H1 (cell line): ENCODE results near the gene PIM2. TPM values are rescaled to one million over a fixed set of nuclear protein-coding genes. Genes with fewer than 3 reads are reported as not detected.
A peak's percentile ranks its signal among the peaks of the same experiment; 100 is the strongest.

ENCODE experiments used
- CTCF ChIA-PET: fragments of 300-600 bp; sonication (Branson Sonifier 250); formaldehyde crosslinking; loops from one replicate; lab custom pipeline; 2021; ENCODE audit not compliant: partially characterized antibody; lab: Charles Lee
- POLR2A ChIA-PET: fragments of 300-600 bp; sonication (Branson Sonifier 250); formaldehyde crosslinking; loops from one replicate; lab custom pipeline; 2021; ENCODE audit warnings: inconsistent platforms; ENCODE audit not compliant: partially characterized antibody; lab: Charles Lee
- DNase-seq, 2 experiments: peaks; one replicate each; pipeline versions ENCODE4 v3.0.0 to v3.0.0-alpha.2; 2010 to 2022; ENCODE audit warnings: low spot score in 2 of 2, low read depth in 1 of 2, mixed read lengths in 1 of 2
- FAIRE-seq: peaks from 2 replicates; lab custom pipeline; 2011; peaks lifted over from hg19 to GRCh38; lab: Jason Lieb, UNC
- H2AFZ ChIP-seq: 2 replicates; pipeline ENCODE4 v1.8.1; 2012; ENCODE audit warnings: low read length, inconsistent platforms
- H2AK5ac ChIP-seq: 2 replicates; pipeline ENCODE4 v1.6.1; 2013; ENCODE audit warnings: low read depth, low read length
- H2BK120ac ChIP-seq: replicated peaks from 2 replicates; pipeline ENCODE3; 2013; ENCODE audit warnings: low read depth, low read length, inconsistent platforms
- H2BK12ac ChIP-seq: 2 replicates; pipeline ENCODE4 v1.6.1; 2013; ENCODE audit warnings: low read depth, low read length
- H2BK15ac ChIP-seq: 2 replicates; pipeline ENCODE4 v1.6.1; 2013; ENCODE audit warnings: low read length
- H2BK20ac ChIP-seq: 2 replicates; pipeline ENCODE4 v1.6.1; 2013; ENCODE audit warnings: low read length
- H2BK5ac ChIP-seq: 2 replicates; pipeline ENCODE4 v1.6.1; 2013; ENCODE audit warnings: low read depth, low read length
- H3K14ac ChIP-seq: 2 replicates; pipeline ENCODE4 v1.6.1; 2013; ENCODE audit warnings: inconsistent platforms; ENCODE audit not compliant: insufficient read length
- H3K18ac ChIP-seq: 2 replicates; pipeline ENCODE4 v1.6.1; 2013; ENCODE audit warnings: low read length; ENCODE audit errors: extremely low read depth
- H3K23ac ChIP-seq: 2 replicates; pipeline ENCODE4 v1.6.1; 2013; ENCODE audit warnings: inconsistent platforms; ENCODE audit not compliant: insufficient read length
- H3K23me2 ChIP-seq: 2 replicates; pipeline ENCODE4 v1.6.1; 2013; ENCODE audit warnings: low read depth, low read length
- H3K27ac ChIP-seq: 2 replicates; pipeline ENCODE4 v1.6.1; 2011; ENCODE audit warnings: low read depth, low read length, inconsistent platforms
- H3K27me3 ChIP-seq, 4 experiments: replicated peaks in 1 of 4; 1 replicate in 1 of 4; 2 replicates in 3 of 4; pipeline versions ENCODE4 v1.6.1 to v1.8.1; 2011 to 2013; ENCODE audit warnings: low read length in 3 of 4, mild to moderate bottlenecking in 3 of 4, inconsistent platforms in 2 of 4, mixed read lengths in 2 of 4, moderate library complexity in 1 of 4; ENCODE audit not compliant: control insufficient read depth in 3 of 4, insufficient read depth in 3 of 4; ENCODE audit errors: extremely low read depth in 1 of 4
- H3K36me3 ChIP-seq, 4 experiments: 2 replicates each; pipeline versions ENCODE4 v1.6.1 to v1.8.1; 2011 to 2013; ENCODE audit warnings: mild to moderate bottlenecking in 4 of 4, low read length in 3 of 4, moderate library complexity in 2 of 4, control low read depth in 1 of 4, inconsistent platforms in 1 of 4; ENCODE audit not compliant: insufficient read depth in 4 of 4, control insufficient read depth in 2 of 4
- H3K4ac ChIP-seq: replicated peaks from 2 replicates; pipeline ENCODE3; 2013; ENCODE audit warnings: low read length, low read depth, mixed read lengths, inconsistent platforms; ENCODE audit not compliant: insufficient read length
- H3K4me1 ChIP-seq, 4 experiments: replicated peaks in 1 of 4; 1 replicate in 1 of 4; 2 replicates in 3 of 4; pipeline versions ENCODE4 v1.6.1 to v1.8.1; 2011 to 2013; ENCODE audit warnings: low read length in 3 of 4, inconsistent platforms in 2 of 4, mixed read lengths in 1 of 4; ENCODE audit not compliant: insufficient read depth in 4 of 4, control insufficient read depth in 3 of 4
- H3K4me2 ChIP-seq, 2 experiments: 2 replicates each; pipeline versions ENCODE4 v1.6.1 to v1.8.1; 2011 to 2013; ENCODE audit warnings: low read depth in 2 of 2, low read length in 2 of 2, control low read depth in 1 of 2, inconsistent platforms in 1 of 2, mild to moderate bottlenecking in 1 of 2; ENCODE audit not compliant: insufficient read depth in 1 of 2
- H3K4me3 ChIP-seq, 4 experiments: fragments of 200-600, 300-600 bp in 1 of 4; sonication (generic), shearing (Covaris generic), sonication (Bioruptor Twin) in 1 of 4; 2 replicates each; pipeline versions ENCODE4 v1.5.1 to v1.8.1; 2011 to 2016; ENCODE audit warnings: low read length in 4 of 4, low read depth in 3 of 4, control low read depth in 2 of 4, inconsistent platforms in 2 of 4, mild to moderate bottlenecking in 2 of 4, mixed read lengths in 1 of 4, moderate library complexity in 1 of 4; ENCODE audit not compliant: insufficient read depth in 2 of 4; ENCODE audit errors: extremely low read depth in 1 of 4
- H3K56ac ChIP-seq: replicated peaks from 2 replicates; pipeline ENCODE3; 2013; ENCODE audit warnings: low read depth, mild to moderate bottlenecking, mixed read lengths, low read length, inconsistent platforms; ENCODE audit not compliant: insufficient read length
- H3K79me1 ChIP-seq: 2 replicates; pipeline ENCODE4 v1.6.1; 2013; ENCODE audit warnings: low read depth, low read length, control low read depth
- H3K79me2 ChIP-seq, 2 experiments: 2 replicates each; pipeline versions ENCODE4 v1.6.1 to v1.8.1; 2012 to 2013; ENCODE audit warnings: low read length in 2 of 2, mild to moderate bottlenecking in 2 of 2, inconsistent platforms in 1 of 2; ENCODE audit not compliant: insufficient read depth in 2 of 2, control insufficient read depth in 1 of 2
- H3K9ac ChIP-seq, 4 experiments: replicated peaks in 1 of 4; 1 replicate in 1 of 4; 2 replicates in 3 of 4; pipeline versions ENCODE4 v1.6.1 to v1.8.1; 2011 to 2013; ENCODE audit warnings: low read depth in 3 of 4, low read length in 3 of 4, control low read depth in 2 of 4, mild to moderate bottlenecking in 2 of 4, moderate library complexity in 2 of 4, inconsistent platforms in 1 of 4; ENCODE audit errors: extremely low read depth in 1 of 4
- H3K9me3 ChIP-seq, 2 experiments: 2 replicates each; pipeline versions ENCODE4 v1.6.1 to v1.8.1; 2012 to 2013; ENCODE audit warnings: mild to moderate bottlenecking in 2 of 2, moderate library complexity in 2 of 2, control low read depth in 1 of 2, inconsistent platforms in 1 of 2, low read depth in 1 of 2, low read length in 1 of 2, mixed read lengths in 1 of 2; ENCODE audit not compliant: insufficient read depth in 2 of 2
- H4K20me1 ChIP-seq, 2 experiments: replicated peaks in 1 of 2; 2 replicates each; pipeline versions ENCODE3 to v1.8.1; 2011 to 2013; ENCODE audit warnings: inconsistent platforms in 2 of 2, low read length in 2 of 2, mild to moderate bottlenecking in 1 of 2; ENCODE audit not compliant: insufficient read depth in 2 of 2, control insufficient read depth in 1 of 2
- H4K5ac ChIP-seq: 2 replicates; pipeline ENCODE4 v1.6.1; 2013; ENCODE audit warnings: low read length, low read depth, mixed read lengths, inconsistent platforms; ENCODE audit not compliant: insufficient read length
- H4K8ac ChIP-seq: 2 replicates; pipeline ENCODE4 v1.8.0; 2013; ENCODE audit warnings: mild to moderate bottlenecking, moderate library complexity, low read length, inconsistent platforms; ENCODE audit not compliant: insufficient read depth; ENCODE audit errors: extremely low read depth
- H4K91ac ChIP-seq: replicated peaks from 2 replicates; pipeline ENCODE3; 2013; ENCODE audit warnings: low read length, mixed read lengths, inconsistent platforms; ENCODE audit not compliant: insufficient read length
- BRCA1 ChIP-seq: IDR thresholded peaks from 2 replicates; pipeline ENCODE4 v1.6.1; 2012; ENCODE audit warnings: low read depth, low read length, improper control_type of control experiment
- CBX8 ChIP-seq: fragments of 300-800, 300-1000 bp; sonication (generic); IDR thresholded peaks from 2 replicates; pipeline ENCODE4 v1.7.1; 2016; ENCODE audit warnings: low read depth, low read length, borderline replicate concordance
- EGR1 ChIP-seq: IDR thresholded peaks from 2 replicates; pipeline ENCODE4 v1.6.1; 2011; ENCODE audit warnings: low read depth, low read length, borderline replicate concordance
- PHF8 ChIP-seq: fragments of 200-600 bp; sonication (generic); conservative IDR thresholded peaks from 2 replicates; pipeline ENCODE4 v1.7.1; 2012; ENCODE audit warnings: low read depth, mild to moderate bottlenecking, inconsistent platforms, low read length, moderate library complexity
- POLR2AphosphoS5 ChIP-seq: IDR thresholded peaks from 2 replicates; pipeline ENCODE4 v1.6.1; 2011; ENCODE audit warnings: low read depth, low read length
- SIRT6 ChIP-seq: IDR thresholded peaks from one replicate; pipeline ENCODE4 v1.7.1; 2012; ENCODE audit warnings: low read length, inconsistent platforms
- SP4 ChIP-seq: IDR thresholded peaks from 2 replicates; pipeline ENCODE4 v1.6.1; 2012; ENCODE audit warnings: low read length, inconsistent platforms
- TBP ChIP-seq: IDR thresholded peaks from 2 replicates; pipeline ENCODE4 v1.6.1; 2011; ENCODE audit warnings: low read depth, low read length, improper control_type of control experiment
- WGBS, 2 experiments: shearing (Covaris generic) in 1 of 2; methylation state at CpG; one replicate each; pipeline versions ENCODE4 v1.1.6 to v1.1.7; 2013 to 2015; ENCODE audit warnings: low lambda C conversion rate in 2 of 2, mixed read lengths in 2 of 2, inconsistent platforms in 1 of 2, low coverage in 1 of 2, missing lambda C conversion rate in 1 of 2; ENCODE audit not compliant: insufficient replicate concordance in 2 of 2, insufficient coverage in 1 of 2, insufficient read length in 1 of 2; ENCODE audit errors: extremely low coverage in 1 of 2, missing lambda C conversion rate in 1 of 2; 5-methylcytosine and 5-hydroxymethylcytosine counted together
- polyA plus RNA-seq, 7 experiments: library from polyadenylated mRNA; depleted of rRNA in 3 of 7; stranded (reverse) in 5 of 7; unstranded in 2 of 7; fragments of >200 nt in 5 of 7; fragments of 200-250 nt in 2 of 7; gene quantifications; 1 replicate in 5 of 7; 2 replicates in 1 of 7; 4 replicates in 1 of 7; pipeline versions ENCODE4 v1.2.1 to v1.2.3, GENCODE V29; 2011 to 2013; ENCODE audit warnings: missing spikeins in 2 of 7, mixed read lengths in 2 of 7
- total RNA-seq: library from RNA; stranded (reverse); fragmentation: NEBNext Ultra II Directional; extraction: Animal tissue kit (Norgen Biotek cat#: 25700); gene quantifications from 2 replicates; pipeline ENCODE4 v1.2.1, GENCODE V29; 2021
- TF ChIP-seq, protein P1 (sequence below), 3 experiments: IDR thresholded peaks; 1 replicate in 2 of 3; 2 replicates in 1 of 3; pipeline versions ENCODE4 v1.5.1 to v1.6.1; 2011; ENCODE audit warnings: low read length in 3 of 3, mild to moderate bottlenecking in 3 of 3, inconsistent platforms in 2 of 3, low read depth in 1 of 3, moderate library complexity in 1 of 3; ENCODE audit not compliant: insufficient read depth in 1 of 3; ENCODE audit errors: control extremely low read depth in 1 of 3

Gene PIM2
- total and polyA plus RNA-seq, 2 of the 8 experiments (the other 6 are each of a cell fraction or from before 2014, with no cell fraction given) = 180 to 203 TPM

DNA sequence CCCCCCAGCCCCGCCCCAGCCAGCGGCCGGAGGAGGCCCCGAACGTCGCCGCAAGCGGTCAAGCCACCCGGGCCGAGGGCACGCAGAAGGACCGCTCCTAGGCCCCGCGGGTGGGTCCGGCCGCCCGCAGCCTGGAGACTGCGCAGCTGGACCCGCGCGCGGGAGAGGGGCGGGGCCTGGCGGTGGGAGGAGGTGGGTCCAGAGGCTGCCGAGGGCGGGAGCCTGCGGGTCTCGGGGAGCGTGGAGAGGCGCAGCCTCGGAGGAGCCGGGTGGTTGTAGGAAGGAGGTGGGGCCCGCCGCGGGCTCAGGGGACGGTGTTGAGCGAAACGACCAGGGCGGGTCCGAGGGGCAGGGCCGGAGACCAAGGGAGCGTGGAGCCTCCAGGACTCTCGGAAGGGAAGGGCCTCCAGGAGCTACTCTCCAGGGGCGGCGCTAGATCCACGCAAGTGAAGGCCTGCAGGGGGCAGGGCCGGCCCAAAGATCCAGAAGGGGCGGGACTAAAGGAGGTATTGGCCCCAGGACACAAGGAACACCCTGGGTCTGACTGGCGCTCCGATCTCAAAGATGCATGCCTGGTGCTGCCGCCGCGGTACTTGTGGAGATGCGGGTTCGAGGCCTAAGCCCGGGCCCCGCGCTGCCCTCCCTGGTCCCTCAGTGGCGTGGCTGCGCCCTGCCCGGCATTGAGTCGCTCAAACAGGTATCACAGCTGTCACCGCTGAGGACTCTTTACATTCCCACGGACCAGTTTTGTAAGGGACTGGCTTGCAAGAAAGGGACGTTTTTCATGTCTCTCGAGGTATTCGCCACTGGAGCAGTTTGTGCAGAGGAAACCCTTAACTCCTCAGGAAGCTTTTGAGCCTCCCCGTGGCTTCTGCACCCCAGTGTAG, 27.2 kb downstream of the PIM2 start:
- DNase-seq (peak; percentile 49 to 71), FAIRE-seq (no peak)
- Histone ChIP-seq H3K56ac (no peak overlapping the region), H3K79me2 (peaks cover 0 to 10% of the 10 kb centered on the region in 2 experiments; a peak in 2 of 4 replicates), H3K23me2 (peaks cover 5% of the 10 kb centered on the region; the same call in 1 of the 2 replicates), H2BK12ac (no peak overlapping the region), H3K36me3 (peaks cover 0 to 7% (median 3%) of the 10 kb centered on the region in 4 experiments; a peak in 2 of 8 replicates), H3K27me3 (no peaks in the 10 kb centered on the region), H3K4ac (no peak overlapping the region), H4K20me1 (peaks cover 2 to 5% of the 10 kb centered on the region in 2 experiments), H4K5ac (no peak overlapping the region), H3K4me2 (peak overlapping the region; percentile 43 to 69), H3K4me3 (peak overlapping the region; percentile 30 to 76 (median 46)), H2BK5ac (no peak overlapping the region), H3K9me3 (no peaks in the 10 kb centered on the region), H3K18ac (no peak overlapping the region), H3K79me1 (no peaks in the 10 kb centered on the region; the same call in 1 of the 2 replicates), H3K23ac (no peak overlapping the region), H2AFZ (no peak overlapping the region), H3K14ac (no peak overlapping the region), H2BK20ac (no peak overlapping the region), H3K27ac (no peak overlapping the region), H2BK120ac (no peak overlapping the region), H3K9ac (no peak overlapping the region), H4K8ac (no peak overlapping the region), H4K91ac (no peak overlapping the region), H3K4me1 (peaks cover 0 to 4% (median 2%) of the 10 kb centered on the region in 4 experiments; a peak in 2 of 7 replicates), H2AK5ac (no peak overlapping the region), H2BK15ac (no peak overlapping the region)
- ChIA-PET CTCF (interaction anchor here (0.8 to 1.7 kb wide), 3 partner anchors 13 to 86 kb away, joined by 3 to 4 read pairs (median 3); no protein-coding TSS in a partner anchor), POLR2A (interaction anchor here (0.9 to 2.9 kb wide), 8 partner anchors 12 to 48 kb away, joined by 3 to 15 read pairs (median 4); partner anchors contain the start of genes PIM2 and SLC35A2)
- WGBS, 2 experiments = 18% methylated on average over 11 of the region's 68 CpGs; no CpG with 5 or more reads in 1 of the 2 experiments
- TF ChIP-seq, protein P1, sequence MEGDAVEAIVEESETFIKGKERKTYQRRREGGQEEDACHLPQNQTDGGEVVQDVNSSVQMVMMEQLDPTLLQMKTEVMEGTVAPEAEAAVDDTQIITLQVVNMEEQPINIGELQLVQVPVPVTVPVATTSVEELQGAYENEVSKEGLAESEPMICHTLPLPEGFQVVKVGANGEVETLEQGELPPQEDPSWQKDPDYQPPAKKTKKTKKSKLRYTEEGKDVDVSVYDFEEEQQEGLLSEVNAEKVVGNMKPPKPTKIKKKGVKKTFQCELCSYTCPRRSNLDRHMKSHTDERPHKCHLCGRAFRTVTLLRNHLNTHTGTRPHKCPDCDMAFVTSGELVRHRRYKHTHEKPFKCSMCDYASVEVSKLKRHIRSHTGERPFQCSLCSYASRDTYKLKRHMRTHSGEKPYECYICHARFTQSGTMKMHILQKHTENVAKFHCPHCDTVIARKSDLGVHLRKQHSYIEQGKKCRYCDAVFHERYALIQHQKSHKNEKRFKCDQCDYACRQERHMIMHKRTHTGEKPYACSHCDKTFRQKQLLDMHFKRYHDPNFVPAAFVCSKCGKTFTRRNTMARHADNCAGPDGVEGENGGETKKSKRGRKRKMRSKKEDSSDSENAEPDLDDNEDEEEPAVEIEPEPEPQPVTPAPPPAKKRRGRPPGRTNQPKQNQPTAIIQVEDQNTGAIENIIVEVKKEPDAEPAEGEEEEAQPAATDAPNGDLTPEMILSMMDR (IDR thresholded peaks at IDR 0.05; ENCODE audit: control extremely low read depth in 1 of 3, insufficient read depth in 1 of 3, low read depth in 1 of 3, low read length in 3 of 3) = peak in 2 of 3 experiments; percentile 46 to 48; a peak in 3 of 4 replicates
- TF ChIP-seq CBX8 (no peak), EGR1 (no peak), BRCA1 (no peak), TBP (no peak), PHF8 (0 out of 2 replicates have a peak, but pooled peaks have one; percentile 5), POLR2AphosphoS5 (no peak), SP4 (no peak), SIRT6 (no peak)
